HepG2 (cell line): ENCODE data around the gene CTDSPL2. TPM values are rescaled to one million over a fixed set of nuclear protein-coding genes. Genes with fewer than 3 reads are reported as not detected.
A peak's percentile ranks its signal among the peaks of the same experiment; 100 is the strongest.

Experiments
- ATAC-seq: fragments of 200-7000 bp; cut with Tn5 transposase; 3 replicates; pipeline ENCODE4 v1.9.1; 2020; ENCODE audit warnings: mild to moderate bottlenecking, moderate library complexity
- Bru-seq: library from RNA; stranded (reverse); fragments of 400-500 nt; gene quantifications from one replicate; lab custom pipeline; 2021; lab: Mats Ljungman, UMichigan
- BruChase-seq, 2 experiments: library from RNA; stranded (reverse); fragments of 400-500 nt; gene quantifications; one replicate each; lab custom pipeline; 2021; lab: Mats Ljungman, UMichigan
- BruUV-seq: library from RNA; stranded (reverse); fragments of 400-500 nt; replicated peaks from 2 replicates; lab custom pipeline; 2021; lab: Mats Ljungman, UMichigan
- CTCF ChIA-PET: fragments of 300-600 bp; formaldehyde crosslinking; extraction: SDS; loops from one replicate; lab custom pipeline; 2021; ENCODE audit warnings: low total read pairs, inconsistent platforms, low intra/inter-chr PET ratio; lab: Yijun Ruan, JAX
- POLR2A ChIA-PET: fragments of 350-600 bp; sonication (Branson Sonifier 250); formaldehyde crosslinking; loops from one replicate; lab custom pipeline; 2020; ENCODE audit warnings: antibody characterized with exemption, inconsistent platforms; lab: Yijun Ruan, JAX
- DNase-seq: peaks from one replicate; pipeline ENCODE4 v3.0.0-alpha.2; 2015; ENCODE audit warnings: low spot score
- FAIRE-seq: peaks from 3 replicates; lab custom pipeline; 2011; peaks lifted over from hg19 to GRCh38; lab: Jason Lieb, UNC
- H2AFZ ChIP-seq: one replicate; pipeline ENCODE4 v1.6.1; 2011; ENCODE audit warnings: low read length, inconsistent platforms
- H3K27ac ChIP-seq: fragments of 300-600 bp; 3 replicates; pipeline ENCODE4 v1.8.0; 2011; ENCODE audit warnings: mixed run types, mild to moderate bottlenecking, mixed read lengths, low read length, inconsistent platforms; ENCODE audit not compliant: insufficient read depth; ENCODE audit errors: extremely low read length
- H3K27me3 ChIP-seq, 2 experiments: fragments of 200-600 bp in 1 of 2; 2 replicates in 1 of 2; 3 replicates in 1 of 2; pipeline versions ENCODE4 v1.6.0 to v1.8.0; 2011; ENCODE audit warnings: low read length in 2 of 2, mild to moderate bottlenecking in 2 of 2, moderate library complexity in 2 of 2, inconsistent platforms in 1 of 2; ENCODE audit not compliant: insufficient read depth in 2 of 2, control insufficient read depth in 1 of 2
- H3K36me3 ChIP-seq, 2 experiments: fragments of 200-600 bp in 1 of 2; replicated peaks in 1 of 2; 2 replicates in 1 of 2; 3 replicates in 1 of 2; pipeline versions ENCODE4 v1.5.1 to v1.8.0; 2011; ENCODE audit warnings: low read length in 2 of 2, inconsistent platforms in 1 of 2; ENCODE audit not compliant: insufficient read depth in 2 of 2, control insufficient read depth in 1 of 2
- H3K4me1 ChIP-seq: 2 replicates; pipeline ENCODE4 v1.5.1; 2012; ENCODE audit warnings: low read length, inconsistent platforms; ENCODE audit not compliant: insufficient read depth
- H3K4me2 ChIP-seq: 2 replicates; pipeline ENCODE4 v1.6.0; 2011; ENCODE audit warnings: low read depth, low read length, inconsistent platforms
- H3K4me3 ChIP-seq, 3 experiments: fragments of 200-600 bp in 1 of 3; sonication (generic), shearing (Covaris generic) in 1 of 3; replicated peaks in 1 of 3; 2 replicates each; pipeline ENCODE4 v1.5.1; 2011 to 2016; ENCODE audit warnings: low read length in 3 of 3, inconsistent platforms in 2 of 3, low read depth in 2 of 3, mild to moderate bottlenecking in 2 of 3, control low read depth in 1 of 3, mixed read lengths in 1 of 3; ENCODE audit not compliant: insufficient read depth in 1 of 3
- H3K79me2 ChIP-seq: one replicate; pipeline ENCODE4 v1.6.1; 2011; ENCODE audit warnings: low read length, inconsistent platforms; ENCODE audit not compliant: insufficient read depth
- H3K9ac ChIP-seq: 2 replicates; pipeline ENCODE4 v1.6.0; 2011; ENCODE audit warnings: mild to moderate bottlenecking, low read depth, low read length, inconsistent platforms; ENCODE audit not compliant: insufficient read depth
- H3K9me3 ChIP-seq: 2 replicates; pipeline ENCODE4 v1.5.1; 2012; ENCODE audit warnings: mild to moderate bottlenecking, low read length
- H4K20me1 ChIP-seq: 2 replicates; pipeline ENCODE4 v1.6.0; 2011; ENCODE audit warnings: inconsistent platforms, mild to moderate bottlenecking, low read length, moderate library complexity; ENCODE audit not compliant: insufficient read depth
- ATF7 ChIP-seq, 2 experiments: fragments of 450-650 bp in 1 of 2; sonication (generic) in 1 of 2; formaldehyde crosslinking in 1 of 2; IDR thresholded peaks; 2 replicates each; pipeline versions ENCODE4 v1.4.0 to v1.6.1; 2016 to 2020; ENCODE audit warnings: antibody characterized with exemption in 1 of 2, mild to moderate bottlenecking in 1 of 2, missing genetic modification reagents in 1 of 2
- FOXM1 ChIP-seq: sonication (generic); formaldehyde crosslinking; IDR thresholded peaks from 2 replicates; pipeline ENCODE4 v1.5.0; 2020; ENCODE audit warnings: missing genetic modification reagents
- HMGXB4 ChIP-seq, 2 experiments: sonication (generic) in 1 of 2; formaldehyde crosslinking in 1 of 2; IDR thresholded peaks; 2 replicates each; pipeline versions ENCODE4 v1.4.0 to v1.6.1; 2018 to 2020; ENCODE audit warnings: missing genetic modification reagents in 2 of 2, borderline replicate concordance in 1 of 2, low read depth in 1 of 2, mild to moderate bottlenecking in 1 of 2, missing biosample characterization in 1 of 2
- KAT7 ChIP-seq: IDR thresholded peaks from 2 replicates; pipeline ENCODE4 v1.6.1; 2018; ENCODE audit warnings: borderline replicate concordance, missing compliant biosample characterization
- MXD4 ChIP-seq: IDR thresholded peaks from 2 replicates; pipeline ENCODE4 v1.6.1; 2016; ENCODE audit warnings: mild to moderate bottlenecking, missing biosample characterization, missing genetic modification reagents
- PAXIP1 ChIP-seq: sonication (generic); formaldehyde crosslinking; conservative IDR thresholded peaks from 2 replicates; pipeline ENCODE4 v1.4.0; 2020; ENCODE audit warnings: mild to moderate bottlenecking, missing genetic modification reagents, moderate library complexity
- SMAD3 ChIP-seq: sonication (generic); formaldehyde crosslinking; IDR thresholded peaks from 2 replicates; pipeline ENCODE4 v1.4.0; 2020; ENCODE audit warnings: missing genetic modification reagents
- ZNF235 ChIP-seq: sonication (generic); formaldehyde crosslinking; IDR thresholded peaks from 2 replicates; pipeline ENCODE4 v1.8.1; 2023; ENCODE audit warnings: mild to moderate bottlenecking, missing genetic modification reagents, borderline replicate concordance
- ZNF256 ChIP-seq: sonication (generic); formaldehyde crosslinking; conservative IDR thresholded peaks from 2 replicates; pipeline ENCODE4 v1.4.0; 2020; ENCODE audit warnings: missing genetic modification reagents
- WGBS: methylation state at CpG from one replicate; pipeline ENCODE4 v1.1.6; 2017; ENCODE audit warnings: low lambda C conversion rate; 5-methylcytosine and 5-hydroxymethylcytosine counted together
- in situ Hi-C: cut with HindIII; loops from 2 replicates; pipeline ENCODE4 v1.10.0; 2017; ENCODE audit warnings: low pct_unique_long_range_greater_than_20kb; ENCODE audit not compliant: extremely low pct_ligation_motif_present
- intact Hi-C: fragments of 100-400 bp; cut with micrococcal nuclease; formaldehyde crosslinking; loops from one replicate; pipeline ENCODE4 v1.10.0; 2022; ENCODE audit not compliant: unreplicated experiment
- long read RNA-seq, 2 experiments: library from RNA in 1 of 2; library from polyadenylated mRNA in 1 of 2; stranded (forward) in 1 of 2; unstranded in 1 of 2; transcript quantifications; one replicate each; pipeline ENCODE4 v2.0.0, GENCODE V29; 2019 to 2022
- polyA minus RNA-seq, 3 experiments: library from RNA; depleted of rRNA, polyadenylated mRNA; stranded (reverse); fragments of >200 nt; gene quantifications; 2 replicates each; pipeline ENCODE4 v1.2.3, GENCODE V29; 2011; ENCODE audit warnings: low replicate concordance in 1 of 3
- polyA plus RNA-seq, 8 experiments: library from polyadenylated mRNA; depleted of rRNA in 3 of 8; stranded (reverse) in 7 of 8; unstranded in 1 of 8; fragments of >200 nt; fragmentation: Illumina TruSeq in 4 of 8; extraction: Trizol in 4 of 8; gene quantifications; 2 replicates each; pipeline versions ENCODE4 v1.2.1 to v1.2.3, GENCODE V29; 2011 to 2016; ENCODE audit warnings: low read depth in 4 of 8, missing spikeins in 1 of 8, mixed read lengths in 1 of 8; ENCODE audit not compliant: insufficient read depth in 1 of 8
- total RNA-seq, 5 experiments: library from RNA; depleted of rRNA; stranded (reverse); fragments of >200 nt; fragmentation: Illumina TruSeq; extraction: Trizol; gene quantifications; 2 replicates each; pipeline ENCODE4 v1.2.3, GENCODE V29; 2016; ENCODE audit warnings: low read depth in 1 of 5

CTDSPL2 gene
- total RNA-seq (2016; rRNA removed; fragmentation: Illumina TruSeq; extraction: Trizol): 56.2 and 95.2 TPM in 2 replicates
- total RNA-seq (2016; cell fraction: cytosol; rRNA removed; fragmentation: Illumina TruSeq; extraction: Trizol; ENCODE audit: low read depth): 16.3 and 17.8 TPM in 2 replicates
- total RNA-seq (2016; cell fraction: insoluble cytoplasmic fraction; rRNA removed; fragmentation: Illumina TruSeq; extraction: Trizol): 59.2 and 94.0 TPM in 2 replicates
- 31.1 and 33.8 TPM in 2 replicates for total RNA-seq (2016; cell fraction: membrane; rRNA removed; fragmentation: Illumina TruSeq; extraction: Trizol)
- total RNA-seq (2016; cell fraction: nucleus; rRNA removed; fragmentation: Illumina TruSeq; extraction: Trizol): 64.4 and 67.2 TPM in 2 replicates
- polyA plus RNA-seq (2011; rRNA removed): 29.1 and 37.4 TPM in 2 replicates
- 11.7 and 17.4 TPM in 2 replicates for polyA plus RNA-seq (2011; cell fraction: cytosol; rRNA removed)
- polyA plus RNA-seq (2011; cell fraction: nucleus; rRNA removed): 10.9 and 15.2 TPM in 2 replicates
- polyA plus RNA-seq (2012): 14.5 and 24.2 TPM in 2 replicates
- 0.89 and 0.95 TPM in 2 replicates for polyA plus RNA-seq (2016; cell fraction: cytosol; fragmentation: Illumina TruSeq; extraction: Trizol; ENCODE audit: low read depth)
- 31.3 and 34.8 TPM in 2 replicates for polyA plus RNA-seq (2016; cell fraction: insoluble cytoplasmic fraction; fragmentation: Illumina TruSeq; extraction: Trizol; ENCODE audit: low read depth)
- 4.6 TPM in 2 replicates for polyA plus RNA-seq (2016; cell fraction: membrane; fragmentation: Illumina TruSeq; extraction: Trizol; ENCODE audit: low read depth)
- polyA plus RNA-seq (2016; cell fraction: nucleus; fragmentation: Illumina TruSeq; extraction: Trizol; ENCODE audit: insufficient read depth, low read depth): 25.9 and 28.0 TPM in 2 replicates
- polyA minus RNA-seq (2011; rRNA and poly(A)+ RNA removed; ENCODE audit: low replicate concordance): 45.6 and 119 TPM in 2 replicates
- polyA minus RNA-seq (2011; cell fraction: cytosol; rRNA and poly(A)+ RNA removed): 33.7 and 45.3 TPM in 2 replicates
- polyA minus RNA-seq (2011; cell fraction: nucleus; rRNA and poly(A)+ RNA removed): 121 and 134 TPM in 2 replicates
- Bru-seq, nascent RNA: percentile 79 among the genes with signal in this experiment
- percentile 83 among the genes with signal in this experiment for BruChase-seq, experiment 1, labeled RNA remaining after a 6-hour chase
- BruChase-seq, experiment 2, labeled RNA remaining after a 2-hour chase: percentile 84 among the genes with signal in this experiment
- long read RNA-seq, experiment 1, full-length matches to known transcripts: 3 of 10 reads
- long read RNA-seq, experiment 1, partial matches to known transcripts: 3 of 10 reads
- long read RNA-seq, experiment 1, other reads (novel, unspliced or antisense): 4 of 10 reads
- long read RNA-seq, experiment 2, full-length matches to known transcripts: 2 of 21 reads
- long read RNA-seq, experiment 2, partial matches to known transcripts: 0 of 21 reads
- long read RNA-seq, experiment 2, other reads (novel, unspliced or antisense): 19 of 21 reads

GRCh38 chr15:44426975-44427755 is at the start of gene CTDSPL2:
CTDSPL2 (plus strand) TSS chr15:44427629; CDS start chr15:44459015, 31,386 bp downstream.
- in situ Hi-C loops: no loop called here
- DNase-seq (peak; percentile 96), FAIRE-seq (peak; percentile 95), ATAC-seq (peak; percentile 97)
- ChIA-PET POLR2A (interaction anchor here (0.6 to 3.1 kb wide), 14 partner anchors 9 to 627 kb away, joined by 3 to 20 read pairs (median 5); partner anchors contain the start of genes EIF3J, GOLM2, HYPK and MFAP1), CTCF (interaction anchor here (0.7 kb wide), 1 partner anchor 74 kb away, joined by 3 read pairs; no protein-coding TSS in a partner anchor)
- Histone ChIP-seq H3K4me1 (peaks cover 30% of the 10 kb centered on the region), H4K20me1 (peaks cover 18% of the 10 kb centered on the region; the same call in 1 of the 2 replicates), H3K9me3 (no peaks in the 10 kb centered on the region), H3K9ac (peak within 1 kb of the TSS; percentile 99), H3K27ac (peak within 1 kb of the TSS; percentile 99), H3K4me2 (peak within 1 kb of the TSS; percentile 89), H3K36me3 (peaks cover 0 to 3% of the 10 kb centered on the region in 2 experiments; a peak in 2 of 5 replicates), H3K79me2 (peaks cover 46% of the 10 kb centered on the region), H3K4me3 (peak within 1 kb of the TSS; percentile 81 to 93 (median 91)), H3K27me3 (no peaks in the 10 kb centered on the region; a peak in 2 of 5 replicates), H2AFZ (peak within 1 kb of the TSS; percentile 87)
- no TSS peak for BruUV-seq
- intact Hi-C loops: loop anchor here (5.0 kb wide), 2 partner anchors 35 to 75 kb away; no protein-coding TSS in a partner anchor
- WGBS: 0% methylated on average over 31 of the region's 53 CpGs
- TF ChIP-seq KAT7 (CRISPR knock-in tag): no peak; the same call in 1 of the 2 replicates
- TF ChIP-seq HMGXB4 (CRISPR knock-in tag; IDR thresholded peaks at IDR 0.05; ENCODE audit: borderline replicate concordance in 1 of 2, low read depth in 1 of 2): peak in 1 of 2 experiments; percentile 63; a peak in 2 of 4 replicates
- TF ChIP-seq FOXM1 (CRISPR knock-in tag): no peak
- peak; percentile 45; the same call in 1 of the 2 replicates for TF ChIP-seq MXD4 (CRISPR knock-in tag)
- TF ChIP-seq ZNF235 (CRISPR knock-in tag): 0 out of 2 replicates have a peak, but pooled peaks have one; percentile 74
- TF ChIP-seq PAXIP1 (CRISPR knock-in tag): peak; percentile 59; the same call in 1 of the 2 replicates
- peak; percentile 58; the same call in 1 of the 2 replicates for TF ChIP-seq SMAD3 (CRISPR knock-in tag)
- TF ChIP-seq ZNF256 (CRISPR knock-in tag): peak; percentile 73; the same call in 1 of the 2 replicates
- no peak for TF ChIP-seq ATF7 (IDR thresholded peaks at IDR 0.05)
- TF ChIP-seq ATF7 (CRISPR knock-in tag; IDR thresholded peaks at IDR 0.05): 0 out of 2 replicates have a peak, but pooled peaks have one; percentile 39
